Gastroesophageal sphincter (tissue), 3 donors: ENCODE measurements around the gene ATP8A1.

Source experiments
- EP300 ChIP-seq: sonication (generic); formaldehyde crosslinking; IDR thresholded peaks from one replicate; pipeline ENCODE4 v1.6.1; 2017; ENCODE audit warnings: antibody characterized with exemption, mild to moderate bottlenecking
- POLR2A ChIP-seq, 2 donors: fragments of 450-650 bp; IDR thresholded peaks; one replicate each; pipeline ENCODE4 v1.6.1; 2017; ENCODE audit warnings: antibody characterized with exemption in 2 of 2, mild to moderate bottlenecking in 2 of 2, moderate library complexity in 1 of 2
- POLR2AphosphoS5 ChIP-seq: sonication (generic); formaldehyde crosslinking; IDR thresholded peaks from one replicate; pipeline ENCODE4 v1.6.1; 2017; ENCODE audit warnings: antibody characterized with exemption
- TF ChIP-seq, protein P1 (sequence below), 4 experiments: fragments of 200-600 bp in 2 of 4; fragments of 450-650 bp in 2 of 4; sonication (generic) in 1 of 4; IDR thresholded peaks; one replicate each; pipeline ENCODE4 v1.5.1; 2017 to 2019; ENCODE audit warnings: antibody characterized with exemption in 4 of 4, mild to moderate bottlenecking in 2 of 4, moderate library complexity in 2 of 4

- TF ChIP-seq, protein P1, sequence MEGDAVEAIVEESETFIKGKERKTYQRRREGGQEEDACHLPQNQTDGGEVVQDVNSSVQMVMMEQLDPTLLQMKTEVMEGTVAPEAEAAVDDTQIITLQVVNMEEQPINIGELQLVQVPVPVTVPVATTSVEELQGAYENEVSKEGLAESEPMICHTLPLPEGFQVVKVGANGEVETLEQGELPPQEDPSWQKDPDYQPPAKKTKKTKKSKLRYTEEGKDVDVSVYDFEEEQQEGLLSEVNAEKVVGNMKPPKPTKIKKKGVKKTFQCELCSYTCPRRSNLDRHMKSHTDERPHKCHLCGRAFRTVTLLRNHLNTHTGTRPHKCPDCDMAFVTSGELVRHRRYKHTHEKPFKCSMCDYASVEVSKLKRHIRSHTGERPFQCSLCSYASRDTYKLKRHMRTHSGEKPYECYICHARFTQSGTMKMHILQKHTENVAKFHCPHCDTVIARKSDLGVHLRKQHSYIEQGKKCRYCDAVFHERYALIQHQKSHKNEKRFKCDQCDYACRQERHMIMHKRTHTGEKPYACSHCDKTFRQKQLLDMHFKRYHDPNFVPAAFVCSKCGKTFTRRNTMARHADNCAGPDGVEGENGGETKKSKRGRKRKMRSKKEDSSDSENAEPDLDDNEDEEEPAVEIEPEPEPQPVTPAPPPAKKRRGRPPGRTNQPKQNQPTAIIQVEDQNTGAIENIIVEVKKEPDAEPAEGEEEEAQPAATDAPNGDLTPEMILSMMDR (IDR thresholded peaks at IDR 0.05) = no peak
- TF ChIP-seq POLR2A (IDR thresholded peaks at IDR 0.05) (no peak), EP300 (no peak), POLR2AphosphoS5 (no peak)
These were observed 144.7 kb downstream of the ATP8A1 start for GRCh38 chr4:42512226-42512625.
